Measurements from ENCODE around the gene EMILIN1.

EMILIN1 gene

GRCh38 chr2:27038631-27039339 lies 39.6 kb upstream of the EMILIN1 start:
- TF ChIP-seq CSRNP3 (CRISPR knock-in tag; IDR thresholded peaks at IDR 0.05): no peak
- TF ChIP-seq PATZ1 (CRISPR knock-in tag; IDR thresholded peaks at IDR 0.05; ENCODE audit: borderline replicate concordance): no peak
- no peak for TF ChIP-seq OSR1 (CRISPR knock-in tag; IDR thresholded peaks at IDR 0.05)
- no peak for TF ChIP-seq GLIS3 (CRISPR knock-in tag; IDR thresholded peaks at IDR 0.05)
- TF ChIP-seq ESRRG (CRISPR knock-in tag; IDR thresholded peaks at IDR 0.05): no peak
- TF ChIP-seq RARB (CRISPR knock-in tag; IDR thresholded peaks at IDR 0.05): no peak
- no peak for TF ChIP-seq ZFP30 (CRISPR knock-in tag; IDR thresholded peaks at IDR 0.05)
- TF ChIP-seq BACH2 (CRISPR knock-in tag; IDR thresholded peaks at IDR 0.05; ENCODE audit: borderline replicate concordance): no peak
- no peak for TF ChIP-seq ZNF8 (CRISPR knock-in tag; IDR thresholded peaks at IDR 0.05)
- TF ChIP-seq ZC3H10 (CRISPR knock-in tag; IDR thresholded peaks at IDR 0.05): no peak
- ATAC-seq: no peak

GRCh38 chr2:27039426-27039825 lies 39.0 kb upstream of the EMILIN1 start:
- no peak for TF ChIP-seq TCF4 (CRISPR knock-in tag; IDR thresholded peaks at IDR 0.05; ENCODE audit: borderline replicate concordance)
- no peak for TF ChIP-seq ARNTL (CRISPR knock-in tag; IDR thresholded peaks at IDR 0.05; ENCODE audit: borderline replicate concordance, low read depth)
- no peak for TF ChIP-seq CSDC2 (CRISPR knock-in tag; IDR thresholded peaks at IDR 0.05)
- TF ChIP-seq TSHZ2 (CRISPR knock-in tag; IDR thresholded peaks at IDR 0.05): no peak
- no peak for TF ChIP-seq ZC3H10 (CRISPR knock-in tag; IDR thresholded peaks at IDR 0.05)
- ATAC-seq: no peak

- TF ChIP-seq TOX (CRISPR knock-in tag; IDR thresholded peaks at IDR 0.05; ENCODE audit: borderline replicate concordance) (no peak), ARNTL (CRISPR knock-in tag; IDR thresholded peaks at IDR 0.05; ENCODE audit: borderline replicate concordance, low read depth) (no peak), ISL1 (CRISPR knock-in tag; IDR thresholded peaks at IDR 0.05) (no peak), CSRNP3 (CRISPR knock-in tag; IDR thresholded peaks at IDR 0.05) (no peak), ZFP3 (CRISPR knock-in tag; IDR thresholded peaks at IDR 0.05) (no peak), PATZ1 (CRISPR knock-in tag; IDR thresholded peaks at IDR 0.05; ENCODE audit: borderline replicate concordance) (no peak), PPARA (CRISPR knock-in tag; IDR thresholded peaks at IDR 0.05; ENCODE audit: borderline replicate concordance) (no peak), GLIS3 (CRISPR knock-in tag; IDR thresholded peaks at IDR 0.05) (no peak), RARB (CRISPR knock-in tag; IDR thresholded peaks at IDR 0.05) (no peak), POU6F1 (CRISPR knock-in tag; IDR thresholded peaks at IDR 0.05; ENCODE audit: borderline replicate concordance, low read depth) (no peak), SNAI2 (CRISPR knock-in tag; IDR thresholded peaks at IDR 0.05) (no peak), ESRRG (CRISPR knock-in tag; IDR thresholded peaks at IDR 0.05) (no peak), OSR1 (CRISPR knock-in tag; IDR thresholded peaks at IDR 0.05) (no peak)
- ATAC-seq: no peak
Observed at GRCh38 chr2:27039871-27040270, 38.5 kb upstream of the EMILIN1 start.
